GM23338 (cell line): ENCODE data around the gene SPRED3.

Source experiments
- CREB1 ChIP-seq: fragments of 250-450 bp; sonication (Bioruptor Pico); IDR thresholded peaks from 2 replicates; pipeline ENCODE4 v1.5.0; 2020; ENCODE audit warnings: low read depth, mild to moderate bottlenecking, moderate library complexity
- EZH2 ChIP-seq: fragments of 200-600 bp; sonication (generic); IDR thresholded peaks from one replicate; pipeline ENCODE4 v1.8.0; 2017; ENCODE audit warnings: antibody characterized with exemption, mild to moderate bottlenecking, low read depth; ENCODE audit not compliant: unreplicated experiment
- EZH2phosphoT487 ChIP-seq: fragments of 200-600 bp; sonication (generic); IDR thresholded peaks from one replicate; pipeline ENCODE4 v1.8.1; 2018; ENCODE audit warnings: antibody characterized with exemption; ENCODE audit not compliant: unreplicated experiment
- JUNB ChIP-seq: IDR thresholded peaks from one replicate; pipeline ENCODE4 v1.6.1; 2016; ENCODE audit warnings: antibody characterized with exemption; ENCODE audit not compliant: unreplicated experiment
- NANOG ChIP-seq: IDR thresholded peaks from 2 replicates; pipeline ENCODE4 v1.6.1; 2016; ENCODE audit warnings: antibody characterized with exemption, borderline replicate concordance
- TF ChIP-seq, protein P1 (sequence below), 2 experiments: fragments of 200-600 bp in 1 of 2; sonication (generic) in 1 of 2; conservative IDR thresholded peaks; 2 replicates each; pipeline versions ENCODE4 v1.5.1 to v1.6.1; 2016 to 2017; ENCODE audit warnings: antibody characterized with exemption in 2 of 2, low read depth in 2 of 2, mild to moderate bottlenecking in 2 of 2, moderate library complexity in 1 of 2
- TF ChIP-seq, protein P2 (sequence below): IDR thresholded peaks from one replicate; pipeline ENCODE4 v1.6.1; 2018; ENCODE audit warnings: antibody characterized with exemption; ENCODE audit not compliant: unreplicated experiment
- TF ChIP-seq, protein P3 (sequence below): IDR thresholded peaks from 2 replicates; pipeline ENCODE4 v1.6.1; 2016; ENCODE audit warnings: antibody characterized with exemption

DNA sequence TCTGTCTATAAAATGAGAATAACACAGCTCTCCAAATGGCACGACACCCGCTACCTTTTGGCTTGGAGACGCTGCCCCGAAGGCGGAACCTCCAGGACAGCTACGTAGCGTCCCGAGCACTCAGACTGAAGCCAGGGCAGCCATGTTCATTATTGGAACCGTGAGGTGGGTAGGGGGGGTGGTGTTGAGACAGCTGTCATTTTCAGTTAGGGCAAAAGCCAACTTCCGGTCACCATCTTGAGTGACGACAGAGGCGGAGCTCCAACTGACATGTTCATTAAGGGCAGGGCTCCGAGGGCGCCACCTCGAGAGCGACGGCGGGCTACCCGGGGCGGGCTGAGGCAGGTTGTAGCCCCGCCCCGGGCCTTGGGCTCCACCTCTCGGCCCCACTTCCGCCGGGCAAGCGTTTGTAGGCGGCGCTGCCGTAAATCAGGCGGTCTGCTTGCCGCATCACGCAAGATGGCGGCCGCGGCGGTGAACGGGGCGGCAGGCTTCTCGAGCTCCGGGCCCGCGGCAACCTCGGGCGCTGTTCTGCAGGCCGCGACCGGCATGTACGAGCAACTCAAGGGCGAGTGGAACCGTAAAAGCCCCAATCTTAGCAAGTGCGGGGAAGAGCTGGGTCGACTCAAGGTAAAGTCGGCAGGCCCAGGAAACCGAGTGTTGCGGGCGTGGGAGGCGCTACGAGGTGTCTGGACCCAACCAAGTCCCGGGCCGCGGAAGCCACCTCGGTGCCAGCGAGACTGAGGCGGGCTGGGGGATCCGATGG is 14.0 kb upstream of the SPRED3 start, which contains the start of gene PSMD8:
- TF ChIP-seq, protein P1, sequence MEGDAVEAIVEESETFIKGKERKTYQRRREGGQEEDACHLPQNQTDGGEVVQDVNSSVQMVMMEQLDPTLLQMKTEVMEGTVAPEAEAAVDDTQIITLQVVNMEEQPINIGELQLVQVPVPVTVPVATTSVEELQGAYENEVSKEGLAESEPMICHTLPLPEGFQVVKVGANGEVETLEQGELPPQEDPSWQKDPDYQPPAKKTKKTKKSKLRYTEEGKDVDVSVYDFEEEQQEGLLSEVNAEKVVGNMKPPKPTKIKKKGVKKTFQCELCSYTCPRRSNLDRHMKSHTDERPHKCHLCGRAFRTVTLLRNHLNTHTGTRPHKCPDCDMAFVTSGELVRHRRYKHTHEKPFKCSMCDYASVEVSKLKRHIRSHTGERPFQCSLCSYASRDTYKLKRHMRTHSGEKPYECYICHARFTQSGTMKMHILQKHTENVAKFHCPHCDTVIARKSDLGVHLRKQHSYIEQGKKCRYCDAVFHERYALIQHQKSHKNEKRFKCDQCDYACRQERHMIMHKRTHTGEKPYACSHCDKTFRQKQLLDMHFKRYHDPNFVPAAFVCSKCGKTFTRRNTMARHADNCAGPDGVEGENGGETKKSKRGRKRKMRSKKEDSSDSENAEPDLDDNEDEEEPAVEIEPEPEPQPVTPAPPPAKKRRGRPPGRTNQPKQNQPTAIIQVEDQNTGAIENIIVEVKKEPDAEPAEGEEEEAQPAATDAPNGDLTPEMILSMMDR (conservative IDR thresholded peaks at IDR 0.05; ENCODE audit: low read depth in 2 of 2), result peak in 1 of 2 experiments; percentile 33; a peak in 2 of 4 replicates
- TF ChIP-seq EZH2 (no peak), EZH2phosphoT487 (no peak), NANOG (no peak), JUNB (no peak), CREB1 (CRISPR knock-in tag) (peak; percentile 90)
- TF ChIP-seq, protein P2, sequence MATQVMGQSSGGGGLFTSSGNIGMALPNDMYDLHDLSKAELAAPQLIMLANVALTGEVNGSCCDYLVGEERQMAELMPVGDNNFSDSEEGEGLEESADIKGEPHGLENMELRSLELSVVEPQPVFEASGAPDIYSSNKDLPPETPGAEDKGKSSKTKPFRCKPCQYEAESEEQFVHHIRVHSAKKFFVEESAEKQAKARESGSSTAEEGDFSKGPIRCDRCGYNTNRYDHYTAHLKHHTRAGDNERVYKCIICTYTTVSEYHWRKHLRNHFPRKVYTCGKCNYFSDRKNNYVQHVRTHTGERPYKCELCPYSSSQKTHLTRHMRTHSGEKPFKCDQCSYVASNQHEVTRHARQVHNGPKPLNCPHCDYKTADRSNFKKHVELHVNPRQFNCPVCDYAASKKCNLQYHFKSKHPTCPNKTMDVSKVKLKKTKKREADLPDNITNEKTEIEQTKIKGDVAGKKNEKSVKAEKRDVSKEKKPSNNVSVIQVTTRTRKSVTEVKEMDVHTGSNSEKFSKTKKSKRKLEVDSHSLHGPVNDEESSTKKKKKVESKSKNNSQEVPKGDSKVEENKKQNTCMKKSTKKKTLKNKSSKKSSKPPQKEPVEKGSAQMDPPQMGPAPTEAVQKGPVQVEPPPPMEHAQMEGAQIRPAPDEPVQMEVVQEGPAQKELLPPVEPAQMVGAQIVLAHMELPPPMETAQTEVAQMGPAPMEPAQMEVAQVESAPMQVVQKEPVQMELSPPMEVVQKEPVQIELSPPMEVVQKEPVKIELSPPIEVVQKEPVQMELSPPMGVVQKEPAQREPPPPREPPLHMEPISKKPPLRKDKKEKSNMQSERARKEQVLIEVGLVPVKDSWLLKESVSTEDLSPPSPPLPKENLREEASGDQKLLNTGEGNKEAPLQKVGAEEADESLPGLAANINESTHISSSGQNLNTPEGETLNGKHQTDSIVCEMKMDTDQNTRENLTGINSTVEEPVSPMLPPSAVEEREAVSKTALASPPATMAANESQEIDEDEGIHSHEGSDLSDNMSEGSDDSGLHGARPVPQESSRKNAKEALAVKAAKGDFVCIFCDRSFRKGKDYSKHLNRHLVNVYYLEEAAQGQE, result no peak
- TF ChIP-seq, protein P3, sequence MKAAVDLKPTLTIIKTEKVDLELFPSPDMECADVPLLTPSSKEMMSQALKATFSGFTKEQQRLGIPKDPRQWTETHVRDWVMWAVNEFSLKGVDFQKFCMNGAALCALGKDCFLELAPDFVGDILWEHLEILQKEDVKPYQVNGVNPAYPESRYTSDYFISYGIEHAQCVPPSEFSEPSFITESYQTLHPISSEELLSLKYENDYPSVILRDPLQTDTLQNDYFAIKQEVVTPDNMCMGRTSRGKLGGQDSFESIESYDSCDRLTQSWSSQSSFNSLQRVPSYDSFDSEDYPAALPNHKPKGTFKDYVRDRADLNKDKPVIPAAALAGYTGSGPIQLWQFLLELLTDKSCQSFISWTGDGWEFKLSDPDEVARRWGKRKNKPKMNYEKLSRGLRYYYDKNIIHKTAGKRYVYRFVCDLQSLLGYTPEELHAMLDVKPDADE, result peak; percentile 93
